Thyroid gland (tissue), 4 donors: ENCODE data around the gene ZDHHC5. TPM values are rescaled to one million over a fixed set of nuclear protein-coding genes. Genes with fewer than 3 reads are reported as not detected.
A peak's percentile ranks its signal among the peaks of the same experiment; 100 is the strongest.

Experiments used
- DNase-seq, 2 donors: peaks; one replicate each; pipeline ENCODE4 v3.0.0-alpha.2; 2019
- H3K27ac ChIP-seq, 3 donors: fragments of 200-600 bp; sonication (generic); 1 replicate in 2 of 3; 2 replicates in 1 of 3; pipeline ENCODE4 v1.5.1; 2016 to 2019; ENCODE audit warnings: mild to moderate bottlenecking in 1 of 3, moderate library complexity in 1 of 3
- H3K27me3 ChIP-seq: fragments of 200-600 bp; sonication (generic); one replicate; pipeline ENCODE4 v1.5.1; 2019
- H3K36me3 ChIP-seq, 2 donors: fragments of 200-600 bp; sonication (generic); one replicate each; pipeline ENCODE4 v1.5.1; 2016 to 2019
- H3K4me1 ChIP-seq, 2 donors: fragments of 200-600 bp; sonication (generic); one replicate each; pipeline ENCODE4 v1.5.1; 2017 to 2019
- H3K4me3 ChIP-seq, 3 donors: fragments of 200-600 bp; sonication (generic); replicated peaks in 1 of 3; 1 replicate in 2 of 3; 2 replicates in 1 of 3; pipeline ENCODE4 v1.5.1; 2016; ENCODE audit warnings: mild to moderate bottlenecking in 1 of 3
- H3K9me3 ChIP-seq: fragments of 200-600 bp; sonication (generic); one replicate; pipeline ENCODE4 v1.5.1; 2017
- POLR2A ChIP-seq, 2 donors: fragments of 450-650 bp; IDR thresholded peaks; one replicate each; pipeline ENCODE4 v1.6.1; 2017; ENCODE audit warnings: antibody characterized with exemption in 2 of 2, mild to moderate bottlenecking in 2 of 2, moderate library complexity in 1 of 2
- whole genome bisulfite sequencing, 2 donors: methylation state at CpG; one replicate each; pipeline ENCODE4 v1.1.5; 2017; 5-methylcytosine and 5-hydroxymethylcytosine counted together
- intact Hi-C: fragments of 100-400 bp; cut with DNase I; formaldehyde crosslinking; loops from one replicate; pipeline ENCODE4 v1.15.1; 2023
- total RNA-seq, 4 donors: library from RNA; depleted of rRNA; stranded (reverse); fragments of >200 nt; gene quantifications; one replicate each; pipeline ENCODE4 v1.2.3, GENCODE V29; 2016
- TF ChIP-seq, protein P1 (sequence below), 6 experiments: fragments of 200-600 bp in 3 of 6; fragments of 450-650 bp in 3 of 6; sonication (generic) in 3 of 6; IDR thresholded peaks; one replicate each; pipeline ENCODE4 v1.5.1; 2016 to 2019; ENCODE audit warnings: antibody characterized with exemption in 6 of 6, mild to moderate bottlenecking in 2 of 6, inconsistent platforms in 1 of 6, moderate library complexity in 1 of 6

Gene ZDHHC5
- total RNA-seq, 4 donors from 2014 or later = 55.5 to 77.5 (median 71.6) TPM

DNA sequence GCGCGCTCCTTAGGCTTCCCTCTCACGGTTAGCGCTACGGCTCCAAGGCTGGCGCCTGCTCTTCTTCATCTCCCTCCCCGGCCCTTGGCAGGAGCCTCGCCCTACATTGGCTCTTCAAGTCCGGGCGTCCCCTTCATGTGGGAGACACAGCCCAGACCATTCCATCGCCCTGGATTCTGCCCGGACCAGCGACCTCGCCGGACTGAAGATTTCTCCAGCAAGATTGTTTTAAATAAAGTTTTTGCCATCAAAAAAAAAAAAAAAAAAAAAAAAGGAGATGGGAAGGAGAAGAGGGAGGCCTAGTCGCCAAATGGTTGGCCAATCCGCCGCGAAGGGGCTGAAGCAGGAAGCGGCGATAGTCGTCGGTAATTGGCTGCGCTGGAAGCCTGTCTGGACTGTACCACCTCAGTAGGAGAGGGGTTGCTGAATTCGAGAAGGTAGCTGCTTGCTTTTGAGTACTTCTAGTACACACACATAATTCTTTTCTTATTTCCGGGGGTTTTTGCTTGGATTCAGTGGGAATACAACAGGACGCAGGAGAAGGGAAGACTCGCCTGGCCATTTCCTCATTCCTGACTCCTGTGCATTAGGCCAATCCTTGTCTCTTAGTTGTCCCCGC is 688 bp upstream of the ZDHHC5 start:
- H3K27ac ChIP-seq = peak overlapping the region; percentile 94 to 100 (median 98)
- H3K4me3 ChIP-seq = peak overlapping the region in 2 of 3 donors; percentile 71 to 83
- WGBS, 2 donors = 0 to 2% methylated on average over 23 to 28 of the region's 29 CpGs
- no peaks in the 10 kb centered on the region for H3K9me3 ChIP-seq
- H3K27me3 ChIP-seq = no peaks in the 10 kb centered on the region
- peak; percentile 97 to 99 for DNase-seq
- H3K4me1 ChIP-seq = peaks cover 10 to 27% of the 10 kb centered on the region in 2 donors
- TF ChIP-seq, protein P1, sequence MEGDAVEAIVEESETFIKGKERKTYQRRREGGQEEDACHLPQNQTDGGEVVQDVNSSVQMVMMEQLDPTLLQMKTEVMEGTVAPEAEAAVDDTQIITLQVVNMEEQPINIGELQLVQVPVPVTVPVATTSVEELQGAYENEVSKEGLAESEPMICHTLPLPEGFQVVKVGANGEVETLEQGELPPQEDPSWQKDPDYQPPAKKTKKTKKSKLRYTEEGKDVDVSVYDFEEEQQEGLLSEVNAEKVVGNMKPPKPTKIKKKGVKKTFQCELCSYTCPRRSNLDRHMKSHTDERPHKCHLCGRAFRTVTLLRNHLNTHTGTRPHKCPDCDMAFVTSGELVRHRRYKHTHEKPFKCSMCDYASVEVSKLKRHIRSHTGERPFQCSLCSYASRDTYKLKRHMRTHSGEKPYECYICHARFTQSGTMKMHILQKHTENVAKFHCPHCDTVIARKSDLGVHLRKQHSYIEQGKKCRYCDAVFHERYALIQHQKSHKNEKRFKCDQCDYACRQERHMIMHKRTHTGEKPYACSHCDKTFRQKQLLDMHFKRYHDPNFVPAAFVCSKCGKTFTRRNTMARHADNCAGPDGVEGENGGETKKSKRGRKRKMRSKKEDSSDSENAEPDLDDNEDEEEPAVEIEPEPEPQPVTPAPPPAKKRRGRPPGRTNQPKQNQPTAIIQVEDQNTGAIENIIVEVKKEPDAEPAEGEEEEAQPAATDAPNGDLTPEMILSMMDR (IDR thresholded peaks at IDR 0.05) = no peak
- no peak for TF ChIP-seq POLR2A (IDR thresholded peaks at IDR 0.05)
- H3K36me3 ChIP-seq = peaks cover 2 to 7% of the 10 kb centered on the region in 2 donors
- intact Hi-C loops = no loop called here

DNA sequence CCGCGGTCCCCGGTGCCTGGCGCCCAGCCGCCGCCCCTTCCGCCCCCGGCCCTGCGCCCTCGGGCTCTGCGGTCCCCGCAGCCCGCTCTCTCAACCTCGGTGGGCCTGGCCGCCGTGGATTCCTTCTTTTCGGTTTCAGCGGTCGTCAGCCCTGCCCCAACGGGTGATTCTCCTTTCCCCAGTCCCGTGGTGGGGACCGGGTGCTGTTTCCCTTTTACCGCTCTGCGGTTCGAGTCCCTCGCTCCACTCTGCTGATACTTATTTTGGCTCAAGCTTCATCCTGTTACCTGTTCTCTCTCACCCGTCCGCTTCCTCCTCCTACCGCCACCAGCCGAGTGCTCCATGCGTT is 494 bp downstream of the ZDHHC5 start:
- TF ChIP-seq, protein P1 (IDR thresholded peaks at IDR 0.05) = no peak
- TF ChIP-seq POLR2A (IDR thresholded peaks at IDR 0.05) = no peak
- intact Hi-C loops = no loop called here

DNA sequence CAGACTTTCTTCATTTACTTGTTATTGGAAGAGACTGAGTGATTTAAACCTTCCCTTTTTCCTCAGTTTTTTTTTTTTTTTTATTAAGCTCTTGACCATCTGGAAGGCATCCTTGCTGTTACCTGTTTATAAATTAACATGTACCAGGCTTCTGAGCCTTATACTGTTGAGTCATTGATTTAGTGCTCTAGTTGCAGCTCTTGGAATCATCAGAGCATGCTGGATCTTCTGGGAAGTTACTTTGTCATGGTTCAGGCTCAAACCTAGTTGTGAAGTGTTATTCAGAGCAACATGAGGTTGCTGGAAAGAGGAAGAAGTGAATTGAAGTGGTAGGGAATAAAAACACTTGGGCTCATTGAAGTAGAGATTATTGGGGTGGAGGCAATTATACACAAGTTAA is 6.3 kb downstream of the ZDHHC5 start:
- peaks cover 36 to 50% of the 10 kb centered on the region in 2 donors for H3K4me1 ChIP-seq
- H3K36me3 ChIP-seq = peaks cover 12 to 13% of the 10 kb centered on the region in 2 donors
- no peaks in the 10 kb centered on the region for H3K9me3 ChIP-seq
- H3K27me3 ChIP-seq = no peaks in the 10 kb centered on the region
- TF ChIP-seq POLR2A (IDR thresholded peaks at IDR 0.05) = no peak
- TF ChIP-seq, protein P1 (IDR thresholded peaks at IDR 0.05) = no peak
- peak in 1 of 2 donors; percentile 15 for DNase-seq
- intact Hi-C loops = no loop called here
- peak overlapping the region; percentile 80 to 85 (median 82) for H3K27ac ChIP-seq
- H3K4me3 ChIP-seq = no peak overlapping the region

More for the DNA sequence above, 494 bp downstream of the ZDHHC5 start:
- Histone ChIP-seq H3K4me3 (peak overlapping the region; percentile 56 to 84 (median 83)), H3K4me1 (peaks cover 14 to 33% of the 10 kb centered on the region in 2 donors), H3K27me3 (no peaks in the 10 kb centered on the region), H3K9me3 (no peaks in the 10 kb centered on the region), H3K27ac (peak overlapping the region; percentile 94 to 100 (median 98)), H3K36me3 (peaks cover 12 to 13% of the 10 kb centered on the region in 2 donors)
- 0% methylated on average over 23 to 31 of the region's 31 CpGs for WGBS, 2 donors
- DNase-seq = peak in 1 of 2 donors; percentile 24

DNA sequence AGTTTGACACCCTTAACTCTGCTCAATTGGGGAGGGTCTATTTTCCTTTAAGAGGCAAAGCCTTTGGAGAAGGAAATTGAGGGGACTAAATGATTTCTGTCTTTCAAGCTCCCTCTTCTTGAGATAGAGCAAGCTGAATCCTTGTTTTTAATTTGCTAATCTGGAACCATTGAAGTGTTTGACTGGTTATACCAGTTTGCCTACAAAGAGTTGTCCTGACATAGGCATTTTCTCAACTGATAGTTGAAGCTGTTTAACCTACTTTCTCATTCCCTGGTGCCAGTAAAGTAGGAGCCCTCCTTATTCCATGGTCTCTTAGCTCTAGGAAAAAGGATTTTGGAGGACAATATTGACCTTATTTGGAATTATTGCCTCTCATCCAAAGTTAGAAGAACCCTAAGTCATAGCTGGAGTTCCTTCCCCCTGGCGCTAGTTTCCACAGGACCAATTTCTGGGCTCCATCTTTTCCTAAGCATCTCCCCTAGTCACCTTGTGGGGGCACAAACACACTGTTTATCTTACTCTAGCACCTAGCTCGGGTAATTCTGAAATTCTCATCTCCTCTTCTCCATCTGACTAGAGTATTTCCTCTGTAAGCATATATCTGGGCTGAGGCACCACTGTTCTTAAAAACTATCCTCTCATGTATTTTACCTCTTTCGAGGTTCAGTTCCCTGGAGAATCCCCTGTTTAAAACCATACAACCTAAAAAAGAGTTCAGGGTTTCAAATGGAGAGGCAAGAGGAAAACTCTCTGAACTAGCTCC is 7.4 kb downstream of the ZDHHC5 start:
- peaks cover 12 to 13% of the 10 kb centered on the region in 2 donors for H3K36me3 ChIP-seq

DNA sequence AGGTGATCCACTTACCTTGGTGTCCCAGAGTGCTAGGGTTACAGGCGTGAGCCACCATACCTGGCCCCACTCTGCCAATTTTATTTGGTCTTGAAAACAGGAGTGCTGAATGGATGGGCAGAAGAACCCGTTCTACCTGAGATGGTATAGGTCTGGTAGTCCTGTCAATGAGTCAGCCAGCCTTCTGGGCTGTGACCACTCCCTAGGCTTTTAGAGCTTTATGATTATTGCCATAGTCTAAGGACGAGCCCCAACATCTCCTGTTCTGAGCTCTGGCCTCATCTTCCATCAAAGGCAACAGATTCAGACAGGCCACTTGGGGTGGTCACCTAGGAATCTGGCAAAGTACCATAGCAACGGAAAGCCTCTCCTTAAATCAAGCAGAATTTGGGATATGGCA is 11.5 kb downstream of the ZDHHC5 start:
- H3K4me1 ChIP-seq = peaks cover 20 to 31% of the 10 kb centered on the region in 2 donors
- H3K36me3 ChIP-seq = peaks cover 11 to 13% of the 10 kb centered on the region in 2 donors
- 94 to 95% methylated on average over 4 of the region's 4 CpGs for WGBS, 2 donors
- H3K9me3 ChIP-seq = no peaks in the 10 kb centered on the region
- no peak overlapping the region for H3K4me3 ChIP-seq
- intact Hi-C loops = loop anchor here (5.0 kb wide), 1 partner anchor 33 kb away; the partner anchor contains the start of genes MED19 and TMX2
- H3K27me3 ChIP-seq = no peaks in the 10 kb centered on the region
- DNase-seq = no peak
- TF ChIP-seq, protein P1 (IDR thresholded peaks at IDR 0.05) = no peak
- TF ChIP-seq POLR2A (IDR thresholded peaks at IDR 0.05) = no peak
- no peak overlapping the region for H3K27ac ChIP-seq

More for the DNA sequence above, 7.4 kb downstream of the ZDHHC5 start:
- peak overlapping the region; percentile 80 to 85 (median 82) for H3K27ac ChIP-seq
- no peaks in the 10 kb centered on the region for H3K9me3 ChIP-seq
- no peaks in the 10 kb centered on the region for H3K27me3 ChIP-seq
- no peak for DNase-seq
- intact Hi-C loops = loop anchor here (5.0 kb wide), 1 partner anchor 37 kb away; the partner anchor contains the start of genes MED19 and TMX2
- no peak overlapping the region for H3K4me3 ChIP-seq
- peaks cover 32 to 43% of the 10 kb centered on the region in 2 donors for H3K4me1 ChIP-seq
- 72 to 74% methylated on average over 3 of the region's 3 CpGs for WGBS, 2 donors
- TF ChIP-seq POLR2A (IDR thresholded peaks at IDR 0.05) = no peak
